HL-60 (cell line): ENCODE data around the gene PAX1.

Source experiments
- CTCF ChIP-seq: IDR thresholded peaks from one replicate; pipeline ENCODE4 v1.5.1; 2011; ENCODE audit warnings: low read length, control low read depth, inconsistent platforms; ENCODE audit not compliant: insufficient read depth
- GABPA ChIP-seq: IDR thresholded peaks from 2 replicates; pipeline ENCODE4 v1.6.1; 2012; ENCODE audit warnings: low read depth
- POLR2AphosphoS5 ChIP-seq: IDR thresholded peaks from 2 replicates; pipeline ENCODE4 v1.6.1; 2012; ENCODE audit warnings: low read depth
- REST ChIP-seq: IDR thresholded peaks from 2 replicates; pipeline ENCODE4 v1.6.1; 2012; ENCODE audit warnings: low read depth; ENCODE audit not compliant: insufficient replicate concordance
- SPI1 ChIP-seq: IDR thresholded peaks from 2 replicates; pipeline ENCODE4 v1.6.1; 2012; ENCODE audit warnings: low read depth, mild to moderate bottlenecking, borderline replicate concordance

- TF ChIP-seq REST (no peak), CTCF (no peak), POLR2AphosphoS5 (no peak), GABPA (no peak), SPI1 (no peak)
Observed at GRCh38 chr20:21767200-21767738, 61.8 kb downstream of the PAX1 start.
